HG03460 (cell line): ENCODE measurements around the gene TBRG4.
"Not testable (repeated sequence)": the region's sequence is repeated elsewhere in the genome, so short reads cannot be mapped to it uniquely, and the experiment has no call there.

Source experiments
- ATAC-seq: cut with Tn5 transposase; IDR thresholded peaks from one replicate; pipeline ENCODE4 v1.9.1; 2021; ENCODE audit not compliant: unreplicated experiment

TBRG4 gene

GRCh38 chr7:45118292-45118691 lies 6.8 kb upstream of the TBRG4 start:
- ATAC-seq, result no peak

- no peak for ATAC-seq
Measured at GRCh38 chr7:45117582-45117981, 6.1 kb upstream of the TBRG4 start.

- no peak for ATAC-seq
Measured at GRCh38 chr7:45116048-45116447, 4.6 kb upstream of the TBRG4 start.

DNA sequence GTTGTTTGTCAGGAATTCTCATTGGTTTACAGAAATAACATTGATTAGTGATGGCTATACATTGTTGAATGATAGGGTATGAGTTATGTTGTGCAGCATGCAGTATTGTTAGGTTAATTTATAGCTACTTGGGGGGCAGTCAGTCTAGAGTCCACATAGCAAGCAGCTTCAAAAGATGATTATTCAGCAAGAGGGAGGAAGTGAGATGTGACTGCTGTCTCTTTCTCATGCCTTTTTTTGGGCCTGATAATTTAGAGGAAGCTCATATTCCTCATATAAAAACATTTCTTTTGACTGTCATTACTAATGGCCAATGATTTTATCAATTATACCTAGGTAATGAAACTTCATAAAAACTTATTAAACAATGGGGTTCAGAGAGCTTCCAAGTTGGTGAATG lies 3.4 kb upstream of the TBRG4 start:
- ATAC-seq, result no peak

GRCh38 chr7:45114257-45114656 lies 2.8 kb upstream of the TBRG4 start:
- ATAC-seq, result not testable (repeated sequence)

GRCh38 chr7:45112648-45113047 lies 1.2 kb upstream of the TBRG4 start:
- no peak for ATAC-seq

GRCh38 chr7:45108863-45109262 lies 2.6 kb downstream of the TBRG4 start:
- no peak for ATAC-seq

DNA sequence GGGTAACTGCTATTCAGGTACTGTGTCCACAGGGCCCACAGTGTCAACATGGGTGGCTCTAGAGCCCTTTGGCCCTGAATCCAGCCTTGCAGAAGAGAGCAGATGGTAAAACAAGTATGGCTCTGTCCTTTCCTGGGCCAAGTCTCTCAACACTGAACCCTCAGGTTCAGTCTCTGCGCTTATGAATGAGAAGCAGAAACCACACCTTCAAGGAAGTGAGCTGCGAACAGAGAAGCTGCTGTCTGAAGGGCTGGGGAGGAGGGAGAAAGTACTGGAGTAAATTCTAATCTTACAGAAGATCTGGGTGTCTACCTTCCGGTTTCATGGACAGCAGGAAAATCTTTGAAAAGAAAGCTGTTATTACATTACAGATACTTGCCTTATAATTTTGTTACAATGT lies 4.1 kb downstream of the TBRG4 start:
- no peak for ATAC-seq

- no peak for ATAC-seq
Measured at GRCh38 chr7:45106820-45107219, 4.7 kb downstream of the TBRG4 start.

- no peak for ATAC-seq
Measured at GRCh38 chr7:45105588-45106188, 5.8 kb downstream of the TBRG4 start.

DNA sequence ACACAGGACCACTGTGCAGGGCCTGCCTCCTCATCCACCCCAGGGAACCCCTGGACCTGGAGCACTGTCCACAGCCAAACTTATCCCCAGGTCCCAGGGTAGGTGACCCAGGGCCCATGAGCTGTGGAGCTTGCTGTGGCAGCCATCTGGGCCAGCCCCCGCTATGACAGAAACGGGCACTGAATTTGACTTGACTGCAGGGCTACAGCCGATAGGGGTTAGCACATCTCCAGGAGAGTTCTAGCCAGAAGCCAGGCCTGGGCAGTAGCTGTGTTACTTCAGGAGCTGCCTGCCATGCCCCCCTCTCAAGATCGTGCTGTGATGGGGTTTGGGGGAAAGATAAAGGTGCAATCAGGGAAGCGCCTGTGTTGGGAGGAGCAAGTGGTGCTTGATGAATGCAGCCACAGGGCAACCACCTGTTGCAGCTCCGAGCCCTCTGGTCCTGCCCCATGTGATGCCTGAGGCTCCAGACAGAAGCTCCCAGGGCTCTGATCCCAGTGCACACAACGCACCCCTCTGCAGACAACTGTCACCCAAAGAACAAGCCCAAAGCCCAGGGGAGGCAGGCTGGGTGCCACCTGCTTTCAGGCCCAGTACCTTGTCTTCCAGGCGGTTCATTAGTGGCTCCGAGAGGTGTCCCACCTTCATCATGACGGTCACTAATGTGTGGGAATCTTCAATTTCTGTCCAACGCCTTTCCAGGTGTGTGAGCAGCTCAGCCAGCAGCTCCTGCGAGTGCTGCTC lies 6.5 kb downstream of the TBRG4 start:
- no peak for ATAC-seq

DNA sequence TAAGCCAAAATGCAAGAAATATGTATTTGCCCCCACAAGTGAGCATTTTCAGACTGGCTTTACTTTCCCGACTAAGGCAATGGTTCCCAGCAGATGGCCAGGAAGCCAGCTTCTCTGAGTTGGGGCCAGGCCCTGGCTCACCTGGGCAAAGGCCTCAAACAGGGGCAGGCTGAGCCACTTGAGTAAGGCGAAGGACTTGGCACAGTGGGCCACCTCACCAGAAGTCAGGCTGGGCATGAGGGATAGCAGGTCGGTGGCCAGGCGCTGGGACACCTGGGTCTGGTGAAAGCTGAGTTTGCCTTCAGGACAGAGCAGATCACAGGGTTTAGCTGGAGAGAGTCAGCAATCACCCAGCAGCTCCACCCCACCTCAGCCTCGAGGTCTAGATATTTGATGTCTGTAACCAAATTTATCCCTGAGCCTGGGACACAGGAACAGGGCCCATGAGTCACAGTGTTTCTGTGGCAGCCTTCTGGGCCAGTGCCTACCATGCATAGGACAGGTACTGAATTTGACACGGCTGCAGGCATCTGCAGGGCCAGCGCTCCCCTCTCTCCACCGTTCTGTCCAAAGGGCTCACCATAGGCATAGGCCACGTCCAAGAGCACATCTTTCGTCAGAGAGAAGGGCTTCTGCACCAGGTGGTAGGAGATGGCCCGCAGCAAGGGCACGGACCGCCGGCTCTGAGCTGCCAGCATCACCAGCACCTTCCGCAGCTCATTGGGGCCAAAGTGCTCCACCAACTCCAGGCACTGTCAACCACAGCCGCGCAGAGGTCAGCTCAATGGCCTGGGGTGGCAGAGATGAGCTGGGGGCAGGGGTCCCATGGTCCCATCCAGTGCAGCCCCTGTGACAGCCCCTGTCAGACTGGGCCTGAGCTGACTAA lies 7.3 kb downstream of the TBRG4 start:
- no peak for ATAC-seq

- no peak for ATAC-seq
Measured at GRCh38 chr7:45102785-45103712, 8.4 kb downstream of the TBRG4 start.

DNA sequence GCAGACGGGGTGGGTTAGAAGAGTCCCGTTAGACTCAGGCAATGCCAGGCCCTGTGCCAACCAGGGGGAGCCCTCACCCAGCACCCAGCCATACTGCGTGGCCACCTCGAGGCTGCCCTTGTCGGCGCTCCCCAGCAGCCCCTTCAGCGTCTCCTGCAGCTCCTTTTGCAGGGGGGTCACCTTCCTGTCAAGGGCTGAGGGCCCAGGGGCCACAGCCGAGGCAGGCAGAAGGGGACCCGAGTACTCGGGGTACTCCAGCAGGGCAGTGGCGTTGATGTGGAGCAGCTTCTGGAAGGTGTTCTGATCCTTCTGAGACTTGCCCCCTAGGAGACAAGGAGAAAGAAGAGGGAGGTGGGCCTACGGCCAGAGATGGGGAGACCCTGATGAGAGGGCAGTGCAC lies 9.7 kb downstream of the TBRG4 start:
- no peak for ATAC-seq

DNA sequence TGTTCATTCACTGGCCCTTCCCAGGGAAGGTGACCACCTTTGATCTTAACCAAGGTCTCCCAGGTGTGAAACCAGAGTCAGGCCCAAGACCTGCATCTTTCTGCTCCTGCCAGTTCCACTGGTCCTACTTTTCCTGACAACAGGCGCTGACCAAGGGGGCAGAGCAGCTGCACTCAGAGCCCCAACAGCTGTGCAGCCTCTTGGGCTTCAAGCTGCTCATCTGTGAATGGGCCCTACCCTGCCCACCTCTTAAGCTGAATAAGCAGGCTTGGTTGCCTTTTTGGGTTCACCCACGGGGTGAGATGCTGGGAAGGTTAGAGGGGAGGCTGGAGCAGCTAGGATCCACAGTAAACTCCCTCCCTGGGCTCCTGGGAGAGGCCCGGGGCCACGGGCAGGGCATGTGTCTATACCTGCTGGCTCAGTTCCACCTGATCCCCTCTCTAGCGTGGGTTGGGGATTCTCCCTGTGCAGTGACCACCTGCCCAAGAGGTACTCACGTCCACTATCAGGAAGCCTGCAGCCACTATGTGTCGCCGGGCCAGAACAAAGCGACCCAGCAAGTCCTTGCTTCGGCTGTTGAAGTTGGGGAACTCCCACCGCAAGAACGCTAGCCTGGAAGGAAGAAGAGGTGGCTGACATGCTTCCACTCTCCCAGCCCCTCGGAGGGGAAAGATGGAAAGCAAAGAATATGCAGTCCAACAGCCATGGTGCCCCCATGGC lies 10.6 kb downstream of the TBRG4 start:
- no peak for ATAC-seq

DNA sequence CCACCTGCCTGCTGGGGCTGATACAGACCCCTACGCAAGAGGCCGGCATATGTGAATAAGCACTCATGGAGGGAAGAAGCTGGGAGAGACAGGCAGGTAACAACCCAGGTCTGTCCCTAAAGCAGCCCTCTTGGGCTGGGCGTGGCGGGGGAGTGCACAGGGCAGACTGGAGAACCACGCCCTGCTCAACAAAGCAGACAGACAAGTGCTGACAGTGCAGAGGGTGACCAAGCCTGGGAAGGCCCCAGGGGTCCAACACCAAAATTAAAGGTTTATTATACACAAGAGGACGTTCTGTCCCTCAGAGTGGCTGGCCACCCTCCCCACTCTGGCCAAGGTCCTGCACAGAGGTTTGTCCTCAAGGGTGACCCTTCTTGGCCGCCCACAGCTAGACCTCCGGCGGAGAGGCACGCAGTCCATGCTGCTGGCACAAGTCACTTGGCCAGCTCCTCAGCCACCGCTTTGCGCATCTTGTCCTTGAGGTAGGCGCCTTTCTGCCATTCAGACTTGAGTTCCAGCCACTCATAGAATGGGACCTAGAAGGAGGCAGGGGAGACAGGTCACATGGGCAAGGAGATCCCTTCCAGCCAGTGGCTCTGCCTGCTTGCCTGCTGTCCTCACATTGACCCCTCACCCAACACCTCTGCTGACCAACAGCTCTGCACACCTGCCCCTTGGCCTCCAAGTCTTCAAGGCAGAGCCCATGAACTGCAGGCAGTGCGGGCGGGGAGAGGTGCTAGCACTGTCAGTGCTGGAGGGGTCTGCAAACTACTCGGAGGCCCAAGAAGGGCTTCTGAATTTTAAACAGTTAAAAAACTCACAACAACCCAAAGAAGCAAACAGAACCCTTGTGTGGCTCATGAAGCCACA lies 11.4 kb downstream of the TBRG4 start:
- ATAC-seq, result no peak

DNA sequence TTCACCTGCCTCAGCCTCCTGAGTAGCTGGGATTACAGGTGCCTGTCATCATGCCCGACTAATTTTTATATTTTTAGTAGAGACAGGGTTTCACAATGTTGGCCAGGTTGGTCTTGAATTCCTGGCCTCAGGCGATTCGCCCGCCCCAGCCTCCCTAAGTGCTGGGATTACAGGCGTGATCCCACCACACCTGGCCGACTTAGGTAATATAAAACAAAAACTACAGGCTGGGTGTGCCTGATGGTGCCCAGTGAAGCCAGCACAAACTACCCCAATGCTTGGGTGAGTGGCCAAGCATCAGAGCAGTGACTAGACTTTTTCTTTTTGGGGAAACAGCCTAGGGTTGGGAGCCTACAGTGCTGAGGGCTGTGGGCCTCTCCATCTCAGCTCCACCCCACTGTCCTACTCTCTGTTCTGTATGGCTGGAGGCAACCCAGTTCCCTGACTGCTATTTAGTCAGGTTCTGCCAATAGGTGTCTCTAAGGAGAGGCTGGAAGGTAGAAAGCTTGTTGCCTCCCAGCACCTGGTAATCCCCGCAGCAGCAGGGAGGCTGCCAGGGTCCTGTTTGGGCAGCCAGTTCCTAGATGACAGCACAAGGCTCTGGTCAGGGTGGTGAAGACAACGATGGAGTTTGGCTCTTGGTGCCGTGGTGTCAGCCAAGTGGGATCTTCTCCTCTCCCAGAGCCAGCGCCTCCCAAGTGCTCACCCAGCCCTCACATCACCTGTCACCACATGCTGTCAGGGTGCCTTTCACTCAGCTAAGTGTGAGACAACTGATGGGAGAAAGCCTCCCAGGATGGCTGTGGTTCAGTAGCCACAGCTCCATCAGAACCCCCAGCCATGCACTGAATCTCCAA lies 12.3 kb downstream of the TBRG4 start:
- ATAC-seq, result no peak

- no peak for ATAC-seq
Measured at GRCh38 chr7:45092931-45093235, 18.6 kb downstream of the TBRG4 start.
